ENCODE data around the gene PROZ.

DNA sequence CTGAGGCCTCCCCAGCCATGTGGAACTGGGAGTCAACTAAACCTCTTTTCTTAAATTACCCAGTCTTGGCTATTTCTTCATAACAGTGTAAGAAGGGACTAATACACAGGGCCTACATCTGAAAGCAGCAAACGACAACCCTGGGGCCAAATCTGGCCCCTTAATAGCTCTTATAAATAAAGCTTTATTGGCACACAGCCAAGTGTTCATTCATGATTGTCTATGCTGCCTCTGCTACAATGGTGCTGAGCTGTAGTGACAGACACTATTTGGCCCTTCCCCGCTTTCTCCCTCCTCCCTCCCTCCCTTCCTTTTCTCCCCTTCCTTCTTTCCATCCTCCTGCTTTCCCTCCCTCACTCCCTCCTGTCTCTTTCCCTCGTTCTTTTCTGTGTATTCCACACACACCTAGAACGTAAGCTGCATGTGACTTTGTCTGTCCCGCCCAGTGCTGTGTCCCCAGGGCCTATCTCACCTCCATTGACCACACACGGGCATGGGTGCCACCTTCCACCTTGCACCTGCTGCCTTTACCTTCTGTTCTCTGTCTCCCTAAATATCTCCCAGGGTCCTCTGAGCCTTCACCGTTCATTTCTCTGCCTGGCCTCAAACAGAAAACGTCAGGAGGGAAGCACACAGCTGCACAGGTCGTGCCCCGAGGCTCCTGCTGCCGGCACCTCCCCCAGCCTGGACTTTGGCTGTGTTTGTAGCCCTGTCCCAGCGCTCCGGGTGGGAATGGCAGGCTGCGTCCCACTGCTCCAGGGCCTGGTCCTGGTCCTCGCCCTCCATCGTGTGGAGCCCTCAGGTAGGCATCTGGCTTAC is at the start of gene PROZ:
- TF ChIP-seq, protein P1, sequence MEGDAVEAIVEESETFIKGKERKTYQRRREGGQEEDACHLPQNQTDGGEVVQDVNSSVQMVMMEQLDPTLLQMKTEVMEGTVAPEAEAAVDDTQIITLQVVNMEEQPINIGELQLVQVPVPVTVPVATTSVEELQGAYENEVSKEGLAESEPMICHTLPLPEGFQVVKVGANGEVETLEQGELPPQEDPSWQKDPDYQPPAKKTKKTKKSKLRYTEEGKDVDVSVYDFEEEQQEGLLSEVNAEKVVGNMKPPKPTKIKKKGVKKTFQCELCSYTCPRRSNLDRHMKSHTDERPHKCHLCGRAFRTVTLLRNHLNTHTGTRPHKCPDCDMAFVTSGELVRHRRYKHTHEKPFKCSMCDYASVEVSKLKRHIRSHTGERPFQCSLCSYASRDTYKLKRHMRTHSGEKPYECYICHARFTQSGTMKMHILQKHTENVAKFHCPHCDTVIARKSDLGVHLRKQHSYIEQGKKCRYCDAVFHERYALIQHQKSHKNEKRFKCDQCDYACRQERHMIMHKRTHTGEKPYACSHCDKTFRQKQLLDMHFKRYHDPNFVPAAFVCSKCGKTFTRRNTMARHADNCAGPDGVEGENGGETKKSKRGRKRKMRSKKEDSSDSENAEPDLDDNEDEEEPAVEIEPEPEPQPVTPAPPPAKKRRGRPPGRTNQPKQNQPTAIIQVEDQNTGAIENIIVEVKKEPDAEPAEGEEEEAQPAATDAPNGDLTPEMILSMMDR (IDR thresholded peaks at IDR 0.05; ENCODE audit: low read length): no peak
- no peak for TF ChIP-seq EZH2 (optimal IDR thresholded peaks at IDR 0.05; ENCODE audit: low read depth, low read length)

Measured in MM.1S (cell line).